A673 (cell line): ENCODE results near the gene DDX27. TPM values are rescaled to one million over a fixed set of nuclear protein-coding genes. Genes with fewer than 3 reads are reported as not detected.

Experiments used
- BruUV-seq: library from RNA; stranded (reverse); fragments of 400-500 nt; replicated peaks from 2 replicates; lab custom pipeline; 2021; lab: Mats Ljungman, UMichigan
- CTCF ChIA-PET: fragments of 300-600 bp; sonication (Branson Sonifier 250); formaldehyde crosslinking; loops from one replicate; lab custom pipeline; 2022; ENCODE audit warnings: antibody characterized with exemption; lab: Charles Lee
- POLR2A ChIA-PET: fragments of 300-600 bp; sonication (Branson Sonifier 250); formaldehyde crosslinking; loops from one replicate; lab custom pipeline; 2022; ENCODE audit warnings: antibody characterized with exemption; ENCODE audit not compliant: low non-redundant PET; lab: Charles Lee
- DNase-seq: peaks from one replicate; pipeline ENCODE4 v3.0.0-alpha.2; 2015; ENCODE audit warnings: low spot score
- H3K27ac ChIP-seq: fragments of 200-600 bp; sonication (generic); 2 replicates; pipeline ENCODE4 v1.5.1; 2016; ENCODE audit warnings: mixed run types, low read depth, mild to moderate bottlenecking, mixed read lengths, antibody characterized with exemption, low read length; ENCODE audit not compliant: poor library complexity, severe bottlenecking
- H3K27me3 ChIP-seq: fragments of 200-600 bp; sonication (generic); replicated peaks from 2 replicates; pipeline ENCODE4 v1.6.1; 2017; ENCODE audit warnings: mixed run types, low read depth, mild to moderate bottlenecking, mixed read lengths, antibody characterized with exemption, low read length; ENCODE audit not compliant: insufficient read depth, poor library complexity
- H3K36me3 ChIP-seq: fragments of 200-600 bp; sonication (generic); 2 replicates; pipeline ENCODE4 v1.6.1; 2016; ENCODE audit warnings: mixed run types, mild to moderate bottlenecking, mixed read lengths, antibody characterized with exemption, low read length; ENCODE audit not compliant: insufficient read depth, poor library complexity, severe bottlenecking
- H3K4me1 ChIP-seq: fragments of 200-600 bp; sonication (generic); 2 replicates; pipeline ENCODE4 v1.6.1; 2017; ENCODE audit warnings: mixed run types, mild to moderate bottlenecking, mixed read lengths, antibody characterized with exemption, low read length; ENCODE audit not compliant: insufficient read depth, poor library complexity, severe bottlenecking
- H3K4me3 ChIP-seq: fragments of 200-600 bp; sonication (generic); 2 replicates; pipeline ENCODE4 v1.5.1; 2016; ENCODE audit warnings: low read depth, mixed run types, mild to moderate bottlenecking, mixed read lengths, low read length; ENCODE audit not compliant: poor library complexity, severe bottlenecking
- H3K9me3 ChIP-seq: fragments of 200-600 bp; sonication (generic); 2 replicates; pipeline ENCODE4 v1.6.1; 2016; ENCODE audit warnings: mixed run types, low read depth, mild to moderate bottlenecking, mixed read lengths, antibody characterized with exemption, low read length; ENCODE audit not compliant: poor library complexity, severe bottlenecking
- EZH2 ChIP-seq: fragments of 200-600 bp; sonication (generic); IDR thresholded peaks from 2 replicates; pipeline ENCODE4 v1.6.1; 2017; ENCODE audit warnings: borderline replicate concordance, low read depth, mild to moderate bottlenecking, mixed read lengths, antibody characterized with exemption, low read length; ENCODE audit not compliant: poor library complexity, severe bottlenecking
- intact Hi-C: fragments of 100-400 bp; cut with micrococcal nuclease; formaldehyde crosslinking; loops from one replicate; pipeline ENCODE4 v1.10.0; 2022; ENCODE audit not compliant: unreplicated experiment
- total RNA-seq: library from RNA; stranded (reverse); gene quantifications from 2 replicates; pipeline ENCODE4 v1.2.3, GENCODE V29; 2021
- TF ChIP-seq, protein P1 (sequence below): fragments of 300-800, 200-600 bp; sonication (generic); conservative IDR thresholded peaks from 2 replicates; pipeline ENCODE4 v1.5.1; 2017; ENCODE audit warnings: low read depth, mild to moderate bottlenecking, antibody characterized with exemption, low read length, moderate library complexity, mixed read lengths

The DDX27 gene
- total RNA-seq, 1 experiment from 2014 or later, result 62.4 TPM

DNA sequence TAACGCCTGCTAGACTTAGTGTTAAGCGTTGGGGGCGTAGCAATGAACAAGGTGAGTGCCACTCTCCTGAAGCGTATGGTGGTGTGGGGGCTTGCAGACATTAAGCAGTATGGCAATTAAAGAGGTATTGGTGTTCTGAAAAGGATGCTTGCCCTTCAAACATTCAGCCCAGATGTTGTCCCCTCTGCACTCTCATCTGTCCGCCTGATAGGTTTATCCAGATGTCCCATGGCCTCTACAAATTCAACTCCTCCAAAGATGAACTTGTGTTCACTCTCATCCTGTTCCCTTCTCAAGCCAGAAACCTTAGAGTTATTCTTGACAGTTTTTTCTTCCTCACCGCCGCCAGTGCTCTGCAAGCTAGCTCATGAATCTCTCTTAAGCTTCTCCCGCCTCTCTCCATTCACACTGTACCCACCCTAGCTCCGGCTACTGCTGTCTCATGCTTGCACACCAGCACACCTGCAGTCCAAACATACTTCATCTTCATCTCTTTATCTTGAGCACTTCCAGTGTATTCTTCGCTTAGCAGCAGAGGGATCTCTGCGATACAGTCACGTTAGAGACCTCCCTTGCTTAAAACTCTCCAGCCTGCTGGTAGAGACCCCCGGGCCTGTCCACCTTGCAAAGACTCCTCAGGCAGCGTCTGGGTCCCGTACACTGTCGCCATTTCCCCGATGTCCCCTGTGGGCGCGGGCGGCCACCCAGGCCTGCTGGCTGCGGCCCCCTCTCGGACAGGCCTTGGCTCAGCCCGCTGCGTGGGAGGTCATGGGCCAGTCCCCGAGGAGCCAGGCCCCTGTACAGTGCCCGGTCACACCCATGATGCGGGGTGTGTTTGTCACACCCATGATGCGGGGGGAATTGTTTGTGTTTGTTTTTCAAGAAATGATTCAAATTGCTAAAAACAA lies 962 bp downstream of the DDX27 start:
- peaks cover 13% of the 10 kb centered on the region for H3K4me1 ChIP-seq
- H3K27me3 ChIP-seq, result no peaks in the 10 kb centered on the region
- no peak for DNase-seq
- BruUV-seq, result no TSS peak
- TF ChIP-seq EZH2, result no peak
- TF ChIP-seq, protein P1, sequence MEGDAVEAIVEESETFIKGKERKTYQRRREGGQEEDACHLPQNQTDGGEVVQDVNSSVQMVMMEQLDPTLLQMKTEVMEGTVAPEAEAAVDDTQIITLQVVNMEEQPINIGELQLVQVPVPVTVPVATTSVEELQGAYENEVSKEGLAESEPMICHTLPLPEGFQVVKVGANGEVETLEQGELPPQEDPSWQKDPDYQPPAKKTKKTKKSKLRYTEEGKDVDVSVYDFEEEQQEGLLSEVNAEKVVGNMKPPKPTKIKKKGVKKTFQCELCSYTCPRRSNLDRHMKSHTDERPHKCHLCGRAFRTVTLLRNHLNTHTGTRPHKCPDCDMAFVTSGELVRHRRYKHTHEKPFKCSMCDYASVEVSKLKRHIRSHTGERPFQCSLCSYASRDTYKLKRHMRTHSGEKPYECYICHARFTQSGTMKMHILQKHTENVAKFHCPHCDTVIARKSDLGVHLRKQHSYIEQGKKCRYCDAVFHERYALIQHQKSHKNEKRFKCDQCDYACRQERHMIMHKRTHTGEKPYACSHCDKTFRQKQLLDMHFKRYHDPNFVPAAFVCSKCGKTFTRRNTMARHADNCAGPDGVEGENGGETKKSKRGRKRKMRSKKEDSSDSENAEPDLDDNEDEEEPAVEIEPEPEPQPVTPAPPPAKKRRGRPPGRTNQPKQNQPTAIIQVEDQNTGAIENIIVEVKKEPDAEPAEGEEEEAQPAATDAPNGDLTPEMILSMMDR, result no peak
- peak overlapping the region; percentile 75 for H3K4me3 ChIP-seq
- no peaks in the 10 kb centered on the region for H3K9me3 ChIP-seq
- H3K27ac ChIP-seq, result peak overlapping the region; percentile 79
- CTCF ChIA-PET, result no interaction called here
- POLR2A ChIA-PET, result interaction anchor here (0.6 kb wide), 1 partner anchor 26 kb away, joined by 5 read pairs; no protein-coding TSS in a partner anchor
- peaks cover 31% of the 10 kb centered on the region for H3K36me3 ChIP-seq
- intact Hi-C loops, result no loop called here

DNA sequence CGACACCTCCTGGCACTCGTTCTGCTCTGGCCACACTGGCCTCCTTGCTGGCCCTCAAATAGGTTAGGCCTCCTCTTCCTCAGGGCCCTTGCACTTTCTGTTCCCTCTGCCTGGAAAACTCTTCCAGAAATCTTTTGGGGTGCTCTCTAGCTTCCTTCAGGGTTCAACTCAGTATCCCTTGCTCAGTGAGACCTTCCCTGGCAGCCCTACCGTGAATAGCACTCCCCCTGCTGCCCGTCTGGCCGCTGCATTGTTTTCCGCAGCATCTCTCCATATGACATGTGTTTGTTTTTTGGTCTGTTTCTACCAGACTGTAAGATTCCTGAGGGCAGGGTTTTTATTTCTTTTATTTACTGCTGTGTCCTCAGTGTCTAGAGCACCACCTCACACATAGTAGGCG lies 6.7 kb downstream of the DDX27 start:
- Histone ChIP-seq H3K27me3 (no peaks in the 10 kb centered on the region), H3K4me3 (no peak overlapping the region), H3K4me1 (no peaks in the 10 kb centered on the region), H3K27ac (no peak overlapping the region), H3K36me3 (peaks cover 71% of the 10 kb centered on the region), H3K9me3 (no peaks in the 10 kb centered on the region)
- TF ChIP-seq EZH2, result no peak
- TF ChIP-seq, protein P1, result no peak; the same call in 1 of the 2 replicates
- ChIA-PET POLR2A (no interaction called here), CTCF (no interaction called here)
- intact Hi-C loops, result no loop called here
- no peak for DNase-seq
- no TSS peak for BruUV-seq

DNA sequence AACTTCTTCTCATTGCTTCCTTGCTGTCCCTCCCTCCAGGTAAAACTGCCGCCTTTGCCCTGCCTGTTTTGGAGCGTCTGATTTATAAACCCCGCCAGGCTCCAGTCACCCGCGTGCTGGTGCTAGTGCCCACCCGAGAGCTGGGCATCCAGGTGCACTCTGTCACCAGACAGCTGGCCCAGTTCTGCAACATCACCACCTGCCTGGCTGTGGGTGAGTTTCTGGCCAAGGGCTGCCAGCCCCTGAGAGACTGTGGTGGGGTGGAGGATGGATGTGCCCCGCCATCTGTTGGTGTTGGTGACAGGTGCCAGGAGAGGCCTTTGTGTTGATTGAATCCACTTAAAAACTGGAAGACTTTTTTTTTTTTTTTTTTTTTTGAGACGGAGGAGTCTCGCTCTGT lies 9.5 kb downstream of the DDX27 start:
- no peak overlapping the region for H3K27ac ChIP-seq
- H3K4me3 ChIP-seq, result no peak overlapping the region
- TF ChIP-seq, protein P1, result no peak
- TF ChIP-seq EZH2, result no peak
- no peak for DNase-seq
- H3K27me3 ChIP-seq, result no peaks in the 10 kb centered on the region
- ChIA-PET POLR2A (no interaction called here), CTCF (no interaction called here)
- BruUV-seq, result no TSS peak
- H3K4me1 ChIP-seq, result no peaks in the 10 kb centered on the region
- H3K9me3 ChIP-seq, result no peaks in the 10 kb centered on the region
- intact Hi-C loops, result no loop called here
- H3K36me3 ChIP-seq, result peaks cover 74% of the 10 kb centered on the region
